SK-N-SH treated with all-trans-retinoic acid at 6 μM for 48 hours (cell line): ENCODE measurements around the gene STX1B.

Experiments
- ARNTL ChIP-seq: fragments of 450-650 bp; formaldehyde crosslinking; IDR thresholded peaks from 2 replicates; pipeline ENCODE4 v1.5.0; 2020; ENCODE audit warnings: low read depth, mild to moderate bottlenecking, moderate library complexity, borderline replicate concordance
- ESRRG ChIP-seq: fragments of 250-450 bp; sonication (Bioruptor Pico); IDR thresholded peaks from 2 replicates; pipeline ENCODE4 v1.6.1; 2021; ENCODE audit warnings: mild to moderate bottlenecking
- ZFP3 ChIP-seq: fragments of 250-450 bp; sonication (Bioruptor Pico); IDR thresholded peaks from 2 replicates; pipeline ENCODE4 v1.5.0; 2020; ENCODE audit warnings: mild to moderate bottlenecking, moderate library complexity
- ZNF70 ChIP-seq: fragments of 450-650 bp; formaldehyde crosslinking; IDR thresholded peaks from 2 replicates; pipeline ENCODE4 v1.5.0; 2020; ENCODE audit warnings: mild to moderate bottlenecking, moderate library complexity
- TF ChIP-seq, protein P1 (sequence below): fragments of 250-450 bp; sonication (Bioruptor Pico); IDR thresholded peaks from 2 replicates; pipeline ENCODE4 v1.8.0; 2020; ENCODE audit warnings: mild to moderate bottlenecking, moderate library complexity, borderline replicate concordance
- TF ChIP-seq, protein P2 (sequence below): fragments of 250-450 bp; sonication (Bioruptor Pico); IDR thresholded peaks from 2 replicates; pipeline ENCODE4 v1.5.1; 2021; ENCODE audit warnings: mild to moderate bottlenecking, moderate library complexity

GRCh38 chr16:30947541-30947858 is 62.9 kb downstream of the STX1B start:
- TF ChIP-seq ESRRG = no peak
- no peak for TF ChIP-seq ARNTL
- TF ChIP-seq ZNF70 (CRISPR knock-in tag) = no peak
- TF ChIP-seq ZFP3 (CRISPR knock-in tag) = no peak
- TF ChIP-seq, protein P1, sequence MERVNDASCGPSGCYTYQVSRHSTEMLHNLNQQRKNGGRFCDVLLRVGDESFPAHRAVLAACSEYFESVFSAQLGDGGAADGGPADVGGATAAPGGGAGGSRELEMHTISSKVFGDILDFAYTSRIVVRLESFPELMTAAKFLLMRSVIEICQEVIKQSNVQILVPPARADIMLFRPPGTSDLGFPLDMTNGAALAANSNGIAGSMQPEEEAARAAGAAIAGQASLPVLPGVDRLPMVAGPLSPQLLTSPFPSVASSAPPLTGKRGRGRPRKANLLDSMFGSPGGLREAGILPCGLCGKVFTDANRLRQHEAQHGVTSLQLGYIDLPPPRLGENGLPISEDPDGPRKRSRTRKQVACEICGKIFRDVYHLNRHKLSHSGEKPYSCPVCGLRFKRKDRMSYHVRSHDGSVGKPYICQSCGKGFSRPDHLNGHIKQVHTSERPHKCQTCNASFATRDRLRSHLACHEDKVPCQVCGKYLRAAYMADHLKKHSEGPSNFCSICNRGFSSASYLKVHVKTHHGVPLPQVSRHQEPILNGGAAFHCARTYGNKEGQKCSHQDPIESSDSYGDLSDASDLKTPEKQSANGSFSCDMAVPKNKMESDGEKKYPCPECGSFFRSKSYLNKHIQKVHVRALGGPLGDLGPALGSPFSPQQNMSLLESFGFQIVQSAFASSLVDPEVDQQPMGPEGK (CRISPR knock-in tag) = no peak
- TF ChIP-seq, protein P2, sequence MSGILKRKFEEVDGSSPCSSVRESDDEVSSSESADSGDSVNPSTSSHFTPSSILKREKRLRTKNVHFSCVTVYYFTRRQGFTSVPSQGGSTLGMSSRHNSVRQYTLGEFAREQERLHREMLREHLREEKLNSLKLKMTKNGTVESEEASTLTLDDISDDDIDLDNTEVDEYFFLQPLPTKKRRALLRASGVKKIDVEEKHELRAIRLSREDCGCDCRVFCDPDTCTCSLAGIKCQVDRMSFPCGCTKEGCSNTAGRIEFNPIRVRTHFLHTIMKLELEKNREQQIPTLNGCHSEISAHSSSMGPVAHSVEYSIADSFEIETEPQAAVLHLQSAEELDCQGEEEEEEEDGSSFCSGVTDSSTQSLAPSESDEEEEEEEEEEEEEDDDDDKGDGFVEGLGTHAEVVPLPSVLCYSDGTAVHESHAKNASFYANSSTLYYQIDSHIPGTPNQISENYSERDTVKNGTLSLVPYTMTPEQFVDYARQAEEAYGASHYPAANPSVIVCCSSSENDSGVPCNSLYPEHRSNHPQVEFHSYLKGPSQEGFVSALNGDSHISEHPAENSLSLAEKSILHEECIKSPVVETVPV (CRISPR knock-in tag) = no peak
